ENCODE measurements around the gene PRICKLE2. TPM values are rescaled to one million over a fixed set of nuclear protein-coding genes. Genes with fewer than 3 reads are reported as not detected.
"Not testable (repeated sequence)": the region's sequence is repeated elsewhere in the genome, so short reads cannot be mapped to it uniquely, and the experiment has no call there.

Gene PRICKLE2
- total and polyA plus RNA-seq, 10 of the 15 experiments (the other 5 are each of a cell fraction or from before 2014, with no cell fraction given): 0.11 to 2.6 (median 0.69) TPM

- no peak overlapping the region for H3K9ac ChIP-seq (ENCODE audit: control insufficient read depth, insufficient read depth, low read length)
- SMC1A ChIA-PET (ENCODE audit: uncharacterized antibody, unreplicated experiment): no interaction called here
- no peaks in the 10 kb centered on the region for H3K27me3 ChIP-seq (replicated peaks in 1 of 2; ENCODE audit: control insufficient read depth in 2 of 2, insufficient read depth in 2 of 2, low read length in 1 of 2)
- H3K4me3 ChIP-seq: no peak overlapping the region
- TF ChIP-seq LARP7 (IDR thresholded peaks at IDR 0.05) (no peak), SUZ12 (IDR thresholded peaks at IDR 0.05; ENCODE audit: unreplicated experiment) (no peak), SMAD1 (IDR thresholded peaks at IDR 0.05; ENCODE audit: low read depth, partially characterized antibody) (no peak), YY1 (IDR thresholded peaks at IDR 0.05; ENCODE audit: low read depth, low read length) (no peak), EGR1 (IDR thresholded peaks at IDR 0.05; ENCODE audit: borderline replicate concordance in 1 of 2, low read depth in 2 of 2, low read length in 2 of 2) (no peak), ZNF384 (IDR thresholded peaks at IDR 0.05; ENCODE audit: borderline replicate concordance, low read depth, low read length) (no peak)
- TF ChIP-seq, protein P1, sequence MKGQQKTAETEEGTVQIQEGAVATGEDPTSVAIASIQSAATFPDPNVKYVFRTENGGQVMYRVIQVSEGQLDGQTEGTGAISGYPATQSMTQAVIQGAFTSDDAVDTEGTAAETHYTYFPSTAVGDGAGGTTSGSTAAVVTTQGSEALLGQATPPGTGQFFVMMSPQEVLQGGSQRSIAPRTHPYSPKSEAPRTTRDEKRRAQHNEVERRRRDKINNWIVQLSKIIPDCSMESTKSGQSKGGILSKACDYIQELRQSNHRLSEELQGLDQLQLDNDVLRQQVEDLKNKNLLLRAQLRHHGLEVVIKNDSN (IDR thresholded peaks at IDR 0.05; ENCODE audit: borderline replicate concordance, extremely low read length, insufficient read depth, low read depth, low read length): no peak
- CTCF ChIA-PET: interaction anchor here (0.6 kb wide), 1 partner anchor 14 kb away, joined by 3 read pairs; no protein-coding TSS in a partner anchor
- no peaks in the 10 kb centered on the region for H3K9me3 ChIP-seq (replicated peaks; ENCODE audit: control insufficient read depth, insufficient read depth, low read length)
- no TSS peak for BruUV-seq (replicated peaks)
- H3K4me1 ChIP-seq (ENCODE audit: control insufficient read depth, insufficient read depth, low read length): no peaks in the 10 kb centered on the region
- POLR2A ChIA-PET: no interaction called here
- DNase-seq (ENCODE audit: low read depth, low spot score) (no peak), ATAC-seq (no peak), FAIRE-seq (no peak)
- intact Hi-C loops (cut with micrococcal nuclease; ENCODE audit: unreplicated experiment): no loop called here
- no peak overlapping the region for H3K4me2 ChIP-seq (ENCODE audit: control insufficient read depth, insufficient read depth)
- no peaks in the 10 kb centered on the region for H3K79me2 ChIP-seq (ENCODE audit: control insufficient read depth, insufficient read depth, low read length)
- H3K27ac ChIP-seq (ENCODE audit: control insufficient read depth, insufficient read depth): no peak overlapping the region
- 92% methylated on average over 1 of the region's 1 CpG for WGBS (ENCODE audit: insufficient coverage, insufficient replicate concordance, low lambda C conversion rate, missing lambda C conversion rate)
- H4K20me1 ChIP-seq (ENCODE audit: control insufficient read depth, insufficient read depth): no peaks in the 10 kb centered on the region
- RAD21 ChIA-PET (ENCODE audit: unreplicated experiment): no interaction called here
- in situ Hi-C loops (cut with MboI): no loop called here
- no peak overlapping the region for H2AFZ ChIP-seq (ENCODE audit: control insufficient read depth, low read depth, low read length)
- H3K36me3 ChIP-seq (ENCODE audit: control insufficient read depth in 2 of 2, insufficient read depth in 2 of 2, low read length in 1 of 2): no peaks in the 10 kb centered on the region
Measured at GRCh38 chr3:64091501-64091900, 133.8 kb downstream of the PRICKLE2 start.

DNA sequence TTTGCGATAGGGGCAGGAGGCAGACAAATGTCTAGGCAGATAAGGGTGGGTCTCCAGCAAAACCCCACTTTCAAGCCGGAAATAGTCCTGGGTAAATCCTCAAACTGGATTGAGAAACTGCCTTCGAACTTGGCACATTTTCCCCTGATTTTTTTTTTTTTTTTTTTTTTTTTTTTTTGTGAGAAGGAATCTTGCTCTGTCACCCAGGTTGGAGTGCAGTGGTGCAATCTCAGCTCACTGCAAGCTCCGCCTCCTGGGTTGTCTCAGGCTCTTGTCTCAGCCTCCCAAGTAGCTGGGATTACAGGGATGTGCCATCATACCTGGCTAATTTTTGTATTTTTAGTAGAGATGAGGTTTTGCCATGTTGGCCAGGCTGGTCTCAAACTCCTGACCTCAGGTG, 135.9 kb downstream of the PRICKLE2 start:
- H3K4me1 ChIP-seq (ENCODE audit: control insufficient read depth, insufficient read depth, low read length); ATAC-seq; DNase-seq (ENCODE audit: low read depth, low spot score); H3K9me3 ChIP-seq (replicated peaks; ENCODE audit: control insufficient read depth, insufficient read depth, low read length); POLR2A ChIA-PET; H4K20me1 ChIP-seq (ENCODE audit: control insufficient read depth, insufficient read depth); H3K4me3 ChIP-seq; H3K79me2 ChIP-seq (ENCODE audit: control insufficient read depth, insufficient read depth, low read length); H3K4me2 ChIP-seq (ENCODE audit: control insufficient read depth, insufficient read depth); H3K27ac ChIP-seq (ENCODE audit: control insufficient read depth, insufficient read depth); in situ Hi-C loops (cut with MboI); H3K36me3 ChIP-seq (ENCODE audit: control insufficient read depth in 2 of 2, insufficient read depth in 2 of 2, low read length in 1 of 2); FAIRE-seq; H3K27me3 ChIP-seq (replicated peaks in 1 of 2; ENCODE audit: control insufficient read depth in 2 of 2, insufficient read depth in 2 of 2, low read length in 1 of 2); H2AFZ ChIP-seq (ENCODE audit: control insufficient read depth, low read depth, low read length); intact Hi-C loops (cut with micrococcal nuclease; ENCODE audit: unreplicated experiment); BruUV-seq (replicated peaks); H3K9ac ChIP-seq (ENCODE audit: control insufficient read depth, insufficient read depth, low read length): not testable (repeated sequence)
- WGBS (ENCODE audit: insufficient coverage, insufficient replicate concordance, low lambda C conversion rate, missing lambda C conversion rate): 11% methylated on average over 4 of the region's 4 CpGs
- ChIA-PET CTCF (interaction anchor here (1.5 to 1.6 kb wide), 2 partner anchors 132 to 138 kb away, joined by 3 read pairs; no protein-coding TSS in a partner anchor), RAD21 (ENCODE audit: unreplicated experiment) (interaction anchor here (1.1 kb wide), 1 partner anchor 25 kb away, joined by 3 read pairs; no protein-coding TSS in a partner anchor), SMC1A (ENCODE audit: uncharacterized antibody, unreplicated experiment) (interaction anchor here (0.9 to 1.1 kb wide), 2 partner anchors 16 to 29 kb away, joined by 3 to 4 read pairs; no protein-coding TSS in a partner anchor)

All from GM12878 (cell line).